ENCODE data around the gene AGPAT3. TPM values are rescaled to one million over a fixed set of nuclear protein-coding genes. Genes with fewer than 3 reads are reported as not detected.

Gene AGPAT3
- total RNA-seq, 1 experiment from 2014 or later: 13.0 TPM

GRCh38 chr21:43882952-43883545, 18.0 kb downstream of the AGPAT3 start:
- no peak overlapping the region for H3K4me2 ChIP-seq (ENCODE audit: insufficient read depth, insufficient read length, low read length)
- no peak overlapping the region for H3K23ac ChIP-seq (ENCODE audit: insufficient read length, low read depth, low read length)
- no peak overlapping the region for H3K56ac ChIP-seq (ENCODE audit: insufficient read length, low read depth, low read length)
- H2BK120ac ChIP-seq (ENCODE audit: low read depth, low read length, poor library complexity, severe bottlenecking): no peak overlapping the region
- TF ChIP-seq CTCF (conservative IDR thresholded peaks at IDR 0.05): no peak
- no peak overlapping the region; the same call in 1 of the 2 replicates for H3K14ac ChIP-seq (ENCODE audit: insufficient read depth, low read length)
- H2AFZ ChIP-seq (ENCODE audit: low read length): no peak overlapping the region
- H3K4ac ChIP-seq (ENCODE audit: low read depth, low read length): no peak overlapping the region
- no peak overlapping the region for H4K91ac ChIP-seq (ENCODE audit: insufficient read length, low read depth, low read length)
- no peaks in the 10 kb centered on the region for H4K20me1 ChIP-seq (ENCODE audit: control insufficient read depth, insufficient read depth, insufficient read length)
- peaks cover 12 to 14% of the 10 kb centered on the region in 2 experiments for H3K4me1 Mint-ChIP-seq
- H3K27ac ChIP-seq (ENCODE audit: insufficient read length, low read depth, low read length): no peak overlapping the region
- no peak for DNase-seq
- no peaks in the 10 kb centered on the region for H3K9me3 Mint-ChIP-seq
- no peak overlapping the region; a peak in 1 of 7 replicates for H3K27ac Mint-ChIP-seq
- H3K36me3 Mint-ChIP-seq (ENCODE audit: insufficient read depth in 1 of 3, low read depth in 3 of 3): no peaks in the 10 kb centered on the region
- H2BK12ac ChIP-seq (ENCODE audit: insufficient read length, low read depth, low read length): no peak overlapping the region
- H2BK20ac ChIP-seq (ENCODE audit: low read depth, low read length, poor library complexity, severe bottlenecking): no peak overlapping the region
- no peak overlapping the region for H3K9ac ChIP-seq (ENCODE audit: extremely low read depth, insufficient read length, low read length)
- H3K9me3 ChIP-seq (ENCODE audit: control insufficient read depth, low read depth, low read length): no peaks in the 10 kb centered on the region
- H3T11ph ChIP-seq (ENCODE audit: low read length): no peak overlapping the region
- no peak overlapping the region for H2BK5ac ChIP-seq (ENCODE audit: insufficient read length, low read length)
- no peaks in the 10 kb centered on the region for H3K23me2 ChIP-seq (ENCODE audit: insufficient read length, low read depth, low read length, poor library complexity, severe bottlenecking)
- no peak overlapping the region for H4K8ac ChIP-seq (replicated peaks; ENCODE audit: insufficient read length, low read depth, low read length)
- H2AK5ac ChIP-seq (ENCODE audit: insufficient read length, low read length): no peak overlapping the region
- no peak overlapping the region for H2BK15ac ChIP-seq (ENCODE audit: low read depth, low read length)
- H4K5ac ChIP-seq (ENCODE audit: insufficient read length, low read depth, low read length): no peak overlapping the region
- no peak overlapping the region for H3K18ac ChIP-seq (ENCODE audit: insufficient read length, low read depth, low read length)
- H3K27me3 ChIP-seq (ENCODE audit: insufficient read depth, low read length): no peaks in the 10 kb centered on the region
- H3K4me1 ChIP-seq (ENCODE audit: insufficient read depth, low read length): no peaks in the 10 kb centered on the region
- H3K4me3 Mint-ChIP-seq: no peak overlapping the region
- no peaks in the 10 kb centered on the region for H3K79me1 ChIP-seq (ENCODE audit: insufficient read depth, low read depth, low read length, poor library complexity, severe bottlenecking)
- WGBS (ENCODE audit: extremely low coverage, insufficient read length, low lambda C conversion rate): no CpG with 5 or more reads among the region's 11 CpGs
- no peaks in the 10 kb centered on the region for H3K79me2 ChIP-seq (ENCODE audit: insufficient read depth, low read length)
- no peaks in the 10 kb centered on the region for H3K27me3 Mint-ChIP-seq (ENCODE audit: low read depth)
